NCI-H446 (cell line): Measurements from ENCODE around the gene AURKA.
"Not testable (repeated sequence)": the region's sequence is repeated elsewhere in the genome, so short reads cannot be mapped to it uniquely, and the experiment has no call there.

Experiments used
- DNase-seq, 2 experiments: peaks; one replicate each; lab custom pipeline; 2025; lab: John Stamatoyannopoulos, UW

AURKA gene

GRCh38 chr20:56422076-56422823 lies 30.2 kb upstream of the AURKA start:
- no peak for DNase-seq

- no peak for DNase-seq
Measured at GRCh38 chr20:56420940-56421688, 29.1 kb upstream of the AURKA start.

- DNase-seq, result no peak
Measured at GRCh38 chr20:56420028-56420427, 28.0 kb upstream of the AURKA start.

GRCh38 chr20:56418385-56418861 lies 26.4 kb upstream of the AURKA start:
- DNase-seq, result no peak

- DNase-seq, result no peak
Measured at GRCh38 chr20:56417911-56418310, 25.9 kb upstream of the AURKA start.

- DNase-seq, result no peak
Measured at GRCh38 chr20:56417402-56417801, 25.4 kb upstream of the AURKA start.

- no peak for DNase-seq
Measured at GRCh38 chr20:56414842-56415765, 23.1 kb upstream of the AURKA start.

GRCh38 chr20:56412949-56413348 lies 20.9 kb upstream of the AURKA start:
- DNase-seq, result no peak

GRCh38 chr20:56412473-56412790 lies 20.4 kb upstream of the AURKA start:
- DNase-seq, result no peak

GRCh38 chr20:56411759-56412472 lies 19.9 kb upstream of the AURKA start, which contains the start of gene CASS4:
Gene CASS4 (plus strand): TSS chr20:56412260. CDS start chr20:56412459, 199 bp downstream.
- no peak for DNase-seq

GRCh38 chr20:56411287-56411686 lies 19.3 kb upstream of the AURKA start:
- not testable (repeated sequence) for DNase-seq

- DNase-seq, result no peak
Measured at GRCh38 chr20:56409956-56410355, 17.9 kb upstream of the AURKA start.

- no peak for DNase-seq
Measured at GRCh38 chr20:56409521-56409920, 17.5 kb upstream of the AURKA start.

GRCh38 chr20:56406910-56407309 lies 14.9 kb upstream of the AURKA start:
- no peak for DNase-seq

GRCh38 chr20:56405356-56405755 lies 13.3 kb upstream of the AURKA start:
- DNase-seq, result not testable (repeated sequence)

- DNase-seq, result no peak
Measured at GRCh38 chr20:56403465-56403864, 11.4 kb upstream of the AURKA start.

- peak; percentile 53 to 68 for DNase-seq
Measured at GRCh38 chr20:56400001-56400640, 8.1 kb upstream of the AURKA start.

GRCh38 chr20:56395166-56395565 lies 3.2 kb upstream of the AURKA start:
- no peak for DNase-seq

GRCh38 chr20:56393653-56394052 lies 1.6 kb upstream of the AURKA start:
- DNase-seq, result no peak

GRCh38 chr20:56392881-56393482 lies 967 bp upstream of the AURKA start:
- DNase-seq, result no peak
